HG02884 (cell line): ENCODE results near the gene PDZD4.
"Not testable (repeated sequence)": the region's sequence is repeated elsewhere in the genome, so short reads cannot be mapped to it uniquely, and the experiment has no call there.

ENCODE experiments used
- ATAC-seq: cut with Tn5 transposase; IDR thresholded peaks from one replicate; pipeline ENCODE4 v1.9.1; 2021; ENCODE audit warnings: mild to moderate bottlenecking, moderate library complexity; ENCODE audit not compliant: unreplicated experiment

Gene PDZD4

GRCh38 chrX:153836921-153837320 lies 6.6 kb upstream of the PDZD4 start:
- ATAC-seq = no peak

GRCh38 chrX:153832728-153833127 lies 2.4 kb upstream of the PDZD4 start:
- no peak for ATAC-seq

GRCh38 chrX:153831429-153832150 lies 1.2 kb upstream of the PDZD4 start:
- no peak for ATAC-seq

GRCh38 chrX:153830640-153831428 lies 490 bp upstream of the PDZD4 start:
- ATAC-seq = no peak

- ATAC-seq = no peak
These were observed 870 bp downstream of the PDZD4 start for GRCh38 chrX:153829549-153829798.

GRCh38 chrX:153828723-153829548 lies 1.4 kb downstream of the PDZD4 start:
- ATAC-seq = no peak

- ATAC-seq = no peak
These were observed 2.0 kb downstream of the PDZD4 start for GRCh38 chrX:153828308-153828707.

GRCh38 chrX:153827903-153828302 lies 2.4 kb downstream of the PDZD4 start:
- no peak for ATAC-seq

GRCh38 chrX:153827016-153827415 lies 3.3 kb downstream of the PDZD4 start:
- no peak for ATAC-seq

- ATAC-seq = no peak
These were observed 5.3 kb downstream of the PDZD4 start for GRCh38 chrX:153825042-153825441.

GRCh38 chrX:153824348-153824747 lies 6.0 kb downstream of the PDZD4 start:
- ATAC-seq = no peak

- ATAC-seq = no peak
These were observed 9.3 kb downstream of the PDZD4 start for GRCh38 chrX:153821066-153821465.

- ATAC-seq = no peak
These were observed 9.7 kb downstream of the PDZD4 start for GRCh38 chrX:153820601-153821000.

GRCh38 chrX:153819384-153820040 lies 10.8 kb downstream of the PDZD4 start:
- ATAC-seq = no peak

GRCh38 chrX:153818571-153819383 lies 11.6 kb downstream of the PDZD4 start:
- no peak for ATAC-seq

- ATAC-seq = not testable (repeated sequence)
These were observed 12.3 kb downstream of the PDZD4 start for GRCh38 chrX:153818064-153818463.

GRCh38 chrX:153816831-153817690 lies 13.3 kb downstream of the PDZD4 start:
- ATAC-seq = no peak

- no peak for ATAC-seq
These were observed 15.6 kb downstream of the PDZD4 start for GRCh38 chrX:153814591-153815315.

GRCh38 chrX:153813161-153813560 lies 17.2 kb downstream of the PDZD4 start:
- ATAC-seq = no peak
